ENCODE data around the gene CALN1. TPM values are rescaled to one million over a fixed set of nuclear protein-coding genes. Genes with fewer than 3 reads are reported as not detected.

CALN1 gene
- total RNA-seq, 1 experiment from 2014 or later, result not detected

- intact Hi-C loops (cut with micrococcal nuclease; ENCODE audit: unreplicated experiment), result no loop called here
- Histone ChIP-seq H3K27me3 (replicated peaks; ENCODE audit: control insufficient read depth, insufficient read depth, low read length) (no peaks in the 10 kb centered on the region), H3K4me1 (no peaks in the 10 kb centered on the region), H3K36me3 (ENCODE audit: control insufficient read depth, insufficient read depth, low read length) (no peaks in the 10 kb centered on the region), H3K9me3 (peaks cover 10% of the 10 kb centered on the region), H3K4me3 (ENCODE audit: low read depth, low read length) (no peak overlapping the region)
- TF ChIP-seq CTCF (IDR thresholded peaks at IDR 0.05; ENCODE audit: insufficient read depth in 1 of 2, low read depth in 1 of 2, low read length in 1 of 2, severe bottlenecking in 1 of 2, unreplicated experiment in 1 of 2), result no peak
- Mint-ChIP-seq H3K4me3 (ENCODE audit: unreplicated experiment) (no peak overlapping the region), H3K27ac (ENCODE audit: unreplicated experiment) (no peak overlapping the region), H3K27me3 (ENCODE audit: insufficient read depth, unreplicated experiment) (no peaks in the 10 kb centered on the region), H3K4me1 (ENCODE audit: low read depth, unreplicated experiment) (no peaks in the 10 kb centered on the region), H3K36me3 (ENCODE audit: insufficient read depth, unreplicated experiment) (no peaks in the 10 kb centered on the region), H3K9me3 (ENCODE audit: unreplicated experiment) (peaks cover 27% of the 10 kb centered on the region)
- no TSS peak for BruUV-seq (replicated peaks)
- DNase-seq, result no peak
- POLR2A ChIA-PET, result no interaction called here
- CTCF ChIA-PET, result no interaction called here
Measured at GRCh38 chr7:72159911-72160310, 252.2 kb downstream of the CALN1 start.

GRCh38 chr7:72156671-72157070 lies 255.5 kb downstream of the CALN1 start:
- Histone ChIP-seq H3K4me3 (ENCODE audit: low read depth, low read length) (no peak overlapping the region), H3K27me3 (replicated peaks; ENCODE audit: control insufficient read depth, insufficient read depth, low read length) (no peaks in the 10 kb centered on the region), H3K9me3 (no peaks in the 10 kb centered on the region), H3K36me3 (ENCODE audit: control insufficient read depth, insufficient read depth, low read length) (no peaks in the 10 kb centered on the region), H3K4me1 (no peaks in the 10 kb centered on the region)
- H3K9me3 Mint-ChIP-seq (ENCODE audit: unreplicated experiment), result peaks cover 9% of the 10 kb centered on the region
- no peaks in the 10 kb centered on the region for H3K4me1 Mint-ChIP-seq (ENCODE audit: low read depth, unreplicated experiment)
- no peak overlapping the region for H3K4me3 Mint-ChIP-seq (ENCODE audit: unreplicated experiment)
- CTCF ChIA-PET, result no interaction called here
- POLR2A ChIA-PET, result no interaction called here
- BruUV-seq (replicated peaks), result no TSS peak
- DNase-seq, result no peak
- H3K27me3 Mint-ChIP-seq (ENCODE audit: insufficient read depth, unreplicated experiment), result no peaks in the 10 kb centered on the region
- H3K27ac Mint-ChIP-seq (ENCODE audit: unreplicated experiment), result no peak overlapping the region
- no peaks in the 10 kb centered on the region for H3K36me3 Mint-ChIP-seq (ENCODE audit: insufficient read depth, unreplicated experiment)
- no peak for TF ChIP-seq CTCF (IDR thresholded peaks at IDR 0.05; ENCODE audit: insufficient read depth in 1 of 2, low read depth in 1 of 2, low read length in 1 of 2, severe bottlenecking in 1 of 2, unreplicated experiment in 1 of 2)
- intact Hi-C loops (cut with micrococcal nuclease; ENCODE audit: unreplicated experiment), result no loop called here

GRCh38 chr7:72153132-72153512 lies 259.0 kb downstream of the CALN1 start:
- H3K27ac Mint-ChIP-seq (ENCODE audit: unreplicated experiment), result no peak overlapping the region
- no TSS peak for BruUV-seq (replicated peaks)

More at GRCh38 chr7:72153132-72153512, 259.0 kb downstream of the CALN1 start:
- Histone ChIP-seq H3K4me3 (ENCODE audit: low read depth, low read length) (no peak overlapping the region), H3K4me1 (no peaks in the 10 kb centered on the region), H3K9me3 (no peaks in the 10 kb centered on the region), H3K36me3 (ENCODE audit: control insufficient read depth, insufficient read depth, low read length) (no peaks in the 10 kb centered on the region), H3K27me3 (replicated peaks; ENCODE audit: control insufficient read depth, insufficient read depth, low read length) (no peaks in the 10 kb centered on the region)
- Mint-ChIP-seq H3K36me3 (ENCODE audit: insufficient read depth, unreplicated experiment) (no peaks in the 10 kb centered on the region), H3K4me3 (ENCODE audit: unreplicated experiment) (no peak overlapping the region), H3K4me1 (ENCODE audit: low read depth, unreplicated experiment) (no peaks in the 10 kb centered on the region), H3K27me3 (ENCODE audit: insufficient read depth, unreplicated experiment) (no peaks in the 10 kb centered on the region), H3K9me3 (ENCODE audit: unreplicated experiment) (peaks cover 24% of the 10 kb centered on the region)
- TF ChIP-seq CTCF (IDR thresholded peaks at IDR 0.05; ENCODE audit: insufficient read depth in 1 of 2, low read depth in 1 of 2, low read length in 1 of 2, severe bottlenecking in 1 of 2, unreplicated experiment in 1 of 2), result no peak
- no peak for DNase-seq
- CTCF ChIA-PET, result no interaction called here
- intact Hi-C loops (cut with micrococcal nuclease; ENCODE audit: unreplicated experiment), result no loop called here
- POLR2A ChIA-PET, result no interaction called here

All from Caco-2 (cell line).